SJSA1 (cell line): ENCODE data around the gene WDR53. TPM values are rescaled to one million over a fixed set of nuclear protein-coding genes. Genes with fewer than 3 reads are reported as not detected.
"Not testable (repeated sequence)": the region's sequence is repeated elsewhere in the genome, so short reads cannot be mapped to it uniquely, and the experiment has no call there.

ENCODE experiments used
- DNase-seq, 2 experiments: peaks; one replicate each; pipeline ENCODE4 v3.0.0-alpha.2; 2015 to 2020; ENCODE audit warnings: low spot score in 2 of 2, low read depth in 1 of 2
- H3K27ac ChIP-seq: fragments of 250-450 bp; sonication (Bioruptor Pico); 2 replicates; pipeline ENCODE4 v1.5.1; 2020; ENCODE audit warnings: mild to moderate bottlenecking, moderate library complexity
- H3K27me3 ChIP-seq: fragments of 250-450 bp; sonication (Bioruptor Pico); replicated peaks from 2 replicates; pipeline ENCODE4 v1.5.1; 2020; ENCODE audit warnings: mild to moderate bottlenecking, moderate library complexity
- H3K36me3 ChIP-seq: fragments of 250-450 bp; sonication (Bioruptor Pico); 2 replicates; pipeline ENCODE4 v1.5.1; 2020; ENCODE audit warnings: mild to moderate bottlenecking
- H3K4me1 ChIP-seq: fragments of 250-450 bp; sonication (Bioruptor Pico); replicated peaks from 2 replicates; pipeline ENCODE4 v1.6.1; 2021; ENCODE audit warnings: mild to moderate bottlenecking
- H3K4me3 ChIP-seq: fragments of 250-450 bp; sonication (Bioruptor Pico); 2 replicates; pipeline ENCODE4 v1.5.1; 2020; ENCODE audit warnings: mild to moderate bottlenecking
- H3K9me3 ChIP-seq: fragments of 250-450 bp; sonication (Bioruptor Pico); replicated peaks from 2 replicates; pipeline ENCODE4 v1.5.1; 2020; ENCODE audit warnings: mild to moderate bottlenecking
- total RNA-seq: library from RNA; depleted of rRNA; stranded (reverse); fragments of >200 nt; shearing (Covaris generic); gene quantifications from 2 replicates; pipeline ENCODE4 v1.2.3, GENCODE V29; 2014; rRNA removed

Gene WDR53
- 9.3 and 12.7 TPM in 2 replicates for total RNA-seq

DNA sequence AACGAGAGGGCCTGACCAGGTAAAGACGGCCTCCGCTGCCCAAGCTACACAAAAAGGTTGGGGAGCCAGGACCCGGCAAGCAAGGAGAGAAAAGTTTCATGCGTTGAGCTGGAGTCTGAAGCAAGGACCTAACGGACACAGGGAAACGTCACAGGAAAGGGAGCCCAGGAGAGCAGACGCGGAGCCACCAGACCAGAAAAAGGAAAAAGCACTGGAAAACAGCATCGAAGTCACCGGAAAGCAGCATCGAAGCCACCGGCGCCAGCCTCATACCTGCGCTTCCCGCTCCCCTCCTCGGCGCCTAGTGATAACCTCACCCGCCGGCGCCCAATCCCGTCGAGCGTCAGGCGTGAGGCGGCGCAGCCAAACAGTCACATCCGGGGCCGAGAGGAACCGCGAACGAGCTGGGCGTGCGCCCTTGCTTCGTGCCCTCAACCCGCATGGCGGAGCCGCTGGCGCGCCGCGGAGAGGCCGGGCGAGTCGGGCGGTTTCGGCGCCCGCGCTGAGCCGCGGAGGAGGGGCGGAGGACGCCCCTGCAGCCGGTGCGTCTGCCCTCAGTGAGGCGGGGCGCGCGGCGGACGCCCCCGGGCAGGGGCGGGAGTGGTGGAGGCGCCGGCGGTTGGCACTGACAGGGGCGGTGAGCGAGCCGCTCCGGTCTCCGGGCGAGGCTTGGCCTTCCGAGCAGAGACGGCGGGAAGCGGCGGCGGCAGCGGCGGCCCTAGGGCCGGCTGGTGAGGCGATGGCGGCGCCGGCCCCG lies at the start of gene WDR53, which contains the start of gene FBXO45:
TSS of gene WDR53 (minus strand) at position 309 of the 757 bp plus-strand sequence. CDS start 7,079 bp downstream, outside the sequence.
TSS of gene FBXO45 (plus strand) at position 415 of the 757 bp plus-strand sequence. CDS start at position 740, 325 bp downstream.
- peak; percentile 89 to 93 for DNase-seq
- Histone ChIP-seq H3K4me1 (peaks cover 13% of the 10 kb centered on the region), H3K27me3 (no peaks in the 10 kb centered on the region), H3K36me3 (peaks cover 11% of the 10 kb centered on the region), H3K9me3 (no peaks in the 10 kb centered on the region), H3K4me3 (peak within 1 kb of the TSS; percentile 85), H3K27ac (peak within 1 kb of the TSS; percentile 67)

DNA sequence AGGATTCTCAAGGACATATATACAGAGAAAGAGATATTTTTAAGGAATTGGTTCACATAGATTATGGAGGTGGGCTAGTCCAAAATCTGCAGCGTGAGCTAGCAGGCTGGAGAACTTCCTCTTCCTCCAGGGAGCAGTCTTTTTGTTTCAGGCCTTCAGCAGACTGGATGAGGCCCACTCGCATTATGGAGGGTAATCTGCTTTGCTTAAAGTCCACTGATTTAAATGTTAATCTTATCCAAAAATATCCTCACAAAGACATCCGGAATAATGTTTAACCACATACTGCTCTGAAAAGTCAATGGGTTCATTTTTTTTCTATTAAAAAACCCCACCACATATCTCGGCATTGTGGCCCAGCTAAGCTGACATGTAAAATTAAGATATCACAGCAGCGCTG lies 48.9 kb upstream of the WDR53 start:
- no peak for DNase-seq
- Histone ChIP-seq H3K36me3 (no peaks in the 10 kb centered on the region), H3K9me3 (no peaks in the 10 kb centered on the region), H3K4me1 (no peaks in the 10 kb centered on the region), H3K27ac (no peak overlapping the region), H3K27me3 (no peaks in the 10 kb centered on the region), H3K4me3 (no peak overlapping the region)

DNA sequence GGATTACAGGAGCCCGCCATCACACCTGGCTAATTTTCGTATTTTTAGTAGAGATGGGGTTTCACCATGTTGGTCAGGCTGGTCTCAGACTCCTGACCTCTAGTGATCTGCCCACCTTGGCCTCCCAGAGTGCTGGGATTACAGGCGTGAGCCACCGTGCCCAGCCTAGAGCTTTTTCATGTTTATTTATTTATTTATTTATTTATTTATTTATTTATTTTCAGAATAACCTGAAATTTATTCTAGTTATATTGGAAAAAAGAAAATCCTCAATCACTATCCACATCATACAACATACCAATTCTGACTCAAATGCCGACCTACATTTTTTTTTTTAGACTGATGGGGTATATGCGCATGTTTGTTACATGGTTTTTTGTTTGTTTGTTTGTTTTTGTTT lies 46.9 kb upstream of the WDR53 start:
- not testable (repeated sequence) for DNase-seq, H3K4me3 ChIP-seq, H3K27me3 ChIP-seq, H3K27ac ChIP-seq, H3K9me3 ChIP-seq, H3K4me1 ChIP-seq, H3K36me3 ChIP-seq

DNA sequence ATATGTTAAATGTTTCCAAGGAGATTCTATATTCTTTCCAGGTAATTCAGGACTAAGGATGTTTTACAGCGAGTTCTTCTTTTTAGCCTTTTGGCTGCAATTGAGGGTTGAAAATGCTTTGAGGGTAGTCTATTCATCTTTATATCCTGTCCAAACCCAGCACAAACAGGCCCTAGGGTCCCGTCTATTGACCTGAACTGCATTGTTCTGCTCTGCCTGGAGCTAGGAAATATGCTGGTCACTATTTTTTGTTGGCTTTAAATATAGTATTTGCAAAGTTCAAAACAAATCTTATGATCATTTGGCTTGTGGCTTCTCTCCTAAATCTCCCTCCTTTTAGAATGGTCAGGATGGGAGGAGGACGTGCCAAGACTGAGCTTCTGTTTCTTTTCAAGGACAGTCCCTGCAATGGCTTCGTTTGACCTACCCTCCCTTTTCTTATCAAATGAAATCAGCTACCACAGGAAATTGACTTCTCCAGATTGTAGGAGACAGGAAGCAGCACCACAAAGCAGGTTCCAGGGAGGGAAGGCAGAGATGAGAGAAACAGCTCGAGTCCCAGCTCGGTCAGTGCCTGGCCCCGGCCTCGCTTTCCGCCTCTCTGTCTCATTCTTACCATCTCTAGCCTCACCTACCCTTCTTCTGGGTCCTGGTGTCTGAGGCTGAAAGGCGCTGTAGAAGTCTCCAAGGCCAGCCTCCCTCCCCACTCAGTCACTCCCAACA lies 43.6 kb upstream of the WDR53 start:
- DNase-seq = no peak
- H3K4me1 ChIP-seq = no peaks in the 10 kb centered on the region
- no peak overlapping the region for H3K27ac ChIP-seq
- 0 out of 2 replicates have a peak, but pooled peaks cover 2% of the 10 kb centered on the region for H3K27me3 ChIP-seq
- no peaks in the 10 kb centered on the region for H3K36me3 ChIP-seq
- H3K4me3 ChIP-seq = no peak overlapping the region
- H3K9me3 ChIP-seq = no peaks in the 10 kb centered on the region

DNA sequence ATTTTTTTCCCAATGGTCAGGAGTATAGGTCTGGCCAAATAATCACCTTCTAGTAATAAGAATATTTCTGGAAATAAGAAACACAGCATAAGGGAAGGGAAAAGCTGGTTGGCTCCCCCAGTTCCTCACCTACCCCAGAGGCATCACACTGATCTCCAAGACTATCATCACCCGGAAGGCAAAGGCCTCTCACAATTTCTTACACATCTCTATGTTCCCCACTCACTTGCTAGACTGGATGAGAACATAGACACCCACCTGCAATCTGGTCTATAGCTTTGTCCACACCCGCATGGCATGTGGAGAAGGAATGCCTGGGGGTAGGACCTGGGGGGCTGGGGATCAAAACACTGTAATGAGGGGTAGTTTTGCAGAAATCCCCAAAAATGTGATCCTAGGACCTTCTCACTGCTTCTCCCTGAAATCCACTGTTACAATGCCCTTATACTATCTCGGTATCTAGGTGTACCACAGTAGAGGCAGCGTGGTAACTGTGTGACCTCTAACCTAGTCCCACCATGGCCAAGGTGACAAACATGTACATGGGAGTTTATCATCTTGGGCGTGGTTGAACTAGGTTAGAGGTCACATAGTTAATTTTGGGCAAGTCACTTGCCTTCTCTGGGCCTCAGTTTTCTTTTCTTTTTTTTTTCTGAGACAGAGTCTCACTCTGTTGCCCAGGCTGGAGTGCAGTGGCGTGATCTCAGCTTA lies 41.6 kb upstream of the WDR53 start:
- Histone ChIP-seq H3K27me3 (0 out of 2 replicates have a peak, but pooled peaks cover 2% of the 10 kb centered on the region), H3K4me3 (no peak overlapping the region), H3K4me1 (no peaks in the 10 kb centered on the region), H3K27ac (no peak overlapping the region), H3K9me3 (no peaks in the 10 kb centered on the region), H3K36me3 (no peaks in the 10 kb centered on the region)
- DNase-seq = no peak

DNA sequence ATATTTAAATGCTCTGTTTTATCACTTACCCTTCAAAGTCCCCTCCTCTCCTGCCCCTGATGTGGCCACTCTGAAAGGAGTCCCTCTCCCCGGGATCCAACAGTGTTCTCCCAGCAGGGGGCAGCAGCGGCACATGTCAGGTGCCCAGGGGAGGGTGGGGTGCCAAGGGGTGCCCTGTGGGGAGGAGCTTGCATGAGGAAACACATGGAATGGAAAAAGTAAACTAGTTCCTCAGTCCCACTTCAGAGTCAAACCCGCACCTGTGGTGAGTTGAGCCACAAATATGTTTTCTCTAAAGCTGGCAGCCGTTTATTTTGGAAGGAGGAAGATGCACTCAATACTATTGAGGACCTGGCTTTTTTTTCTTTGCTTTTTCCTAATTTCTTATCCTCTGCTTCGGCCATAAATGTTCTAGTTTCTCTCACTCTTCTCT lies 41.0 kb upstream of the WDR53 start:
- Histone ChIP-seq H3K4me1 (no peaks in the 10 kb centered on the region), H3K27ac (no peak overlapping the region), H3K4me3 (no peak overlapping the region), H3K36me3 (no peaks in the 10 kb centered on the region), H3K27me3 (peaks cover 7% of the 10 kb centered on the region; the same call in 1 of the 2 replicates), H3K9me3 (no peaks in the 10 kb centered on the region)
- DNase-seq = peak; percentile 58 to 87

DNA sequence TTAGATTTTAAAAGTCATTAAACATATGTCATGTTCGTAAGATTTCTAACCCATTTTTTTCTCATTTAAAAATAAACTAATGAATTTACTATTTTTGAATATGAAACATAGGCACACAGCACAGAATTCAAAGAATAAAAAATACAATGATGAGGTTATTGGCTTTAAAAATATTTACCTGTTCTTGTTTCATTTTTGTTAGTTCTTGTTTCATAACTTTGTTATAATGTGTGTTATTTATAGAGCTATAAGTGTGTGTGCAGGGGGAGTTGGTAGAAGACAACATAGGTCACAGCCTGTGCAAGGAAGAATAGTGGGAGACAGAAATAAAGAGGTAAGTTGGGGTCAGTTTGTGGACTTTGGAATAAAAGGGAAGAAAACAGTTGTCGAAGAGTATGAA lies 40.3 kb upstream of the WDR53 start:
- Histone ChIP-seq H3K9me3 (no peaks in the 10 kb centered on the region), H3K4me3 (no peak overlapping the region)
- no peak for DNase-seq

DNA sequence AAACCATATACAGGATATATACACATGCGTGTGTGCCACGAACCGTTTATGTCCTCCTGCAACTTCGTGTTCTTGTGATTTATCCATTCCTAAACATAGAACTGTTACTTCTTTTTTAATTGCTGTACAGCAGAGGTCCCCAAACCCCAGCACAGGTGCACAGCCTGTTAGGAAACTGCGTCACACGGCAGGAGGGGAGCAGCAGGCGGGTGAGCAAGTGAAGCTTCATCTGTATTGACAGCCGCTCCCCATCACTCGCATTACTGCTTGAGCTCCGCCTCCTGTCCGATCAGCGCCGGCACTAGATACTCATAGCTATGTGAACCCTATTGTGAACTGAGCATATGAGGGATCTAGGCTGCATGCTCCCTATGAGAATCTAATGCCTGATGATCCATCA lies 36.2 kb upstream of the WDR53 start:
- no peak for DNase-seq
- Histone ChIP-seq H3K4me3 (no peak overlapping the region), H3K27me3 (peaks cover 7% of the 10 kb centered on the region; the same call in 1 of the 2 replicates)

More for the DNA sequence above, 40.3 kb upstream of the WDR53 start:
- Histone ChIP-seq H3K36me3 (no peaks in the 10 kb centered on the region), H3K27me3 (peaks cover 7% of the 10 kb centered on the region; the same call in 1 of the 2 replicates), H3K27ac (no peak overlapping the region), H3K4me1 (no peaks in the 10 kb centered on the region)

DNA sequence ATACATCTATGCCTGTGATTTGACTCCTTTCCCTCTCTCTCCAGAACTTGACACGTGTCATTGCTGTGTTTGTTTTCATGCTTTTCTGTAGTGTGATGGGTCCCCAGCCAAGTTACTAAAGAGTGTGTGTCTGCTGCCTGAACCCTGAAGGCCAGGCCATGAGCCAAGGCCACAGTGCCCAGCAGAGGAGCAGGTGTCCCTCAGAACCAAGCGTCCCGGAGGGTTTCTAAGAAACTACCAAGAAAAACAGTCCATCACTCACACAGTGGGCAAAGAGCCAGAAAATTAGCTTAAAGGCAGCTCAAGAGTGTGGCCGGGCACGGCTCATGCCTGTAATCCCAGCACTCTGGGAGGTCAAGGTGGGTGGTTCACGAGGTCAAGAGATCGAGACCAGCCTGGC lies 35.3 kb upstream of the WDR53 start:
- no peak for DNase-seq
- Histone ChIP-seq H3K4me3 (no peak overlapping the region), H3K27ac (no peak overlapping the region), H3K9me3 (no peaks in the 10 kb centered on the region), H3K4me1 (no peaks in the 10 kb centered on the region), H3K36me3 (no peaks in the 10 kb centered on the region), H3K27me3 (peaks cover 7% of the 10 kb centered on the region; the same call in 1 of the 2 replicates)

More for the DNA sequence above, 36.2 kb upstream of the WDR53 start:
- H3K4me1 ChIP-seq = no peaks in the 10 kb centered on the region
- H3K36me3 ChIP-seq = no peaks in the 10 kb centered on the region
- H3K9me3 ChIP-seq = no peaks in the 10 kb centered on the region
- no peak overlapping the region for H3K27ac ChIP-seq

DNA sequence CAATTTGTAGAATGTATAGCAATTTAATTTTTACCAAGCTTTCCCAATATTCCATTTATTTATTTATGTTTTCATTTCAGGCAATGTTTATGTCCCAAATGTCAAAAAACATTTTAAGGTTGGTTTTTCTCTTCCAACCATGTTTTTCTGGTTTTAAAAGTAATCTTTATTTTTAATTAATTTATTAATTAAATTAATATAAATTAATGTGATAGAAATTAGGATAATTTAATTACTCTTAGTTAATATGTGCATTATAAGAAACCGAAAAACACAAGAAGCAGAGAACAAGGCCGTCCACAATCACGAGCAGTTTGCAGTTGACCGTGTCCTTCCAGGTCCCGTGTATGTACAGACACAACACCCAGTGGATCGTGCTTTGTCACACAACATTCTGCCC lies 34.3 kb upstream of the WDR53 start:
- no peaks in the 10 kb centered on the region for H3K9me3 ChIP-seq
- H3K4me3 ChIP-seq = no peak overlapping the region
- no peak for DNase-seq
- H3K36me3 ChIP-seq = no peaks in the 10 kb centered on the region
- peaks cover 6% of the 10 kb centered on the region; the same call in 1 of the 2 replicates for H3K27me3 ChIP-seq
- no peak overlapping the region for H3K27ac ChIP-seq
- H3K4me1 ChIP-seq = no peaks in the 10 kb centered on the region

DNA sequence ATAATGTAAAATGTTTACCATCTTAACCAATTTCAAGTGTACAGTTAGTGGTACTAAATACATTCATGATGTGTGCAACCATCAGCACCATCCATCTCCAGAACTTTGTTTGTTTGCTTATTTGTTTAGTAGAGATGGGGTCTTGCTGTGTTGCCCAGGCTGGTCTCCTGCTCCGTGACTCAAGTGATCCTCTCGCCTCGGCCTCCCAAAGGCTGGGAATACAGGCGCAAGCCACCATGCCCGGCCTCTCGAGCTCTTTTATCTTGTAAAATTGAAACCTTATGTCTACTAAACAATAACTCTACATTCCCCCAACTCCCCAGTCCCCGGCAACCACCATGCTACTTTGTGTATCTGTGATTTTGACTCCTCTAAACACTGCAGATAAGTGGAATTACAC lies 32.0 kb upstream of the WDR53 start:
- no peaks in the 10 kb centered on the region for H3K4me1 ChIP-seq
- no peaks in the 10 kb centered on the region for H3K36me3 ChIP-seq
- H3K9me3 ChIP-seq = no peaks in the 10 kb centered on the region
- DNase-seq = no peak
- no peak overlapping the region for H3K27ac ChIP-seq
- peaks cover 5% of the 10 kb centered on the region; the same call in 1 of the 2 replicates for H3K27me3 ChIP-seq
- H3K4me3 ChIP-seq = no peak overlapping the region

DNA sequence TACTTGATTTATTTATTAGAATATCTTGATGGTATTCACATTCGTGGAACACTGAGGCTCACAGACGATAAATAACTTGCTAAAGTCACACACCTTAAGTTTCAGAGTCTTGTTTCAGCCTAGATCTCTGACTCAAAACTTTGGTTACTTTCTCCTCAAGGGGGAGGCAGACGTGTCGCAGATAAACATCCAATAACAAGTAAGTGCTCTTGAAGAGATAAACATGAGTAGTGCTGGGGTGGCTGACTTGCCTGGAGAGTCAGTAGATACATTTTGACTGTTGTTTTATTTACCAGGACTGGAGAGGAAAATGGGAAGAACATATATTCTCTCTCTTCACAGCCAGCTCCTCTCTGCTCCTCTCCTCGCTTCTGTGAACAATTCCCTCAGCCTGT lies 31.4 kb upstream of the WDR53 start:
- no peaks in the 10 kb centered on the region for H3K4me1 ChIP-seq
- no peaks in the 10 kb centered on the region for H3K9me3 ChIP-seq
- H3K27ac ChIP-seq = no peak overlapping the region
- no peaks in the 10 kb centered on the region for H3K36me3 ChIP-seq
- DNase-seq = no peak
- no peak overlapping the region for H3K4me3 ChIP-seq
- H3K27me3 ChIP-seq = peaks cover 3% of the 10 kb centered on the region; the same call in 1 of the 2 replicates

DNA sequence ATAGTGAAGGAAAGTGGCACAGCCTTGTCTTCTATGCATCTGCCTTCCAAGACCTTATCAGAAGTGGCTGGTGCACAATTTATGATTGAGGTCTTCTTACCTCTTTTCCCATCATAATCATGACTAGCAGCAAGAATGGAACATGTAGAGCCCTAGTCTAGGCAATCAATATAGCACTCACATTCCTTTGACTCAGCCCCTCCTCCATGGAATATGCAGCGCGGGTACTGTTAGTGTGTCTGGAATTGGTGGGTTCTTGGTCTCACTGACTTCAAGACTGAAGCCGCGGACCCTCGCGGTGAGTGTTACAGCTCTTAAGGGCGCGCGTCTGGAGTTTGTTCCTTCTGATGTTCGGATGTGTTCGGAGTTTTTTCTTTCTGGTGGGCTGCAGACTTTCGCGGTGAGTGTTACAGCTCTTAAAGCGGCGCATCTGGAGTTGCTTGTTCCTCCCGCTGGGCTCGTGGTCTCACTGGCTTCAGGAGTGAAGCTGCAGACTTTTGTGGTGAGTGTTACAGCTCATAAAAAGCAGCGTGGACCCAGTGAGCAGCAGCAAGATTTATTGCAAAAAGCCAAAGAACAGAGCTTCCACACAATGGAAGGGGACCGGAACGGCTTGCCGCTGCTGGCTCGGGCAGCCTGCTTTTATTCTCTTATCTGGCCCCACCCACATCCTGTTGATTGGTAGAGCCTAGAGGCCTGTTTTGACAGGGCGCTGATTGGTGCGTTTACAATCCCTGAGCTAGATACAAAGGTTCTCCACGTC lies 29.8 kb upstream of the WDR53 start:
- not testable (repeated sequence) for H3K9me3 ChIP-seq, H3K27me3 ChIP-seq, H3K4me1 ChIP-seq, H3K36me3 ChIP-seq, H3K27ac ChIP-seq
- peak in 1 of 2 experiments; percentile 9 for DNase-seq
- H3K4me3 ChIP-seq = peak overlapping the region; percentile 14
